ENCODE measurements around the gene AFF4.
"Not testable (repeated sequence)": the region's sequence is repeated elsewhere in the genome, so short reads cannot be mapped to it uniquely, and the experiment has no call there.

Gene AFF4

DNA sequence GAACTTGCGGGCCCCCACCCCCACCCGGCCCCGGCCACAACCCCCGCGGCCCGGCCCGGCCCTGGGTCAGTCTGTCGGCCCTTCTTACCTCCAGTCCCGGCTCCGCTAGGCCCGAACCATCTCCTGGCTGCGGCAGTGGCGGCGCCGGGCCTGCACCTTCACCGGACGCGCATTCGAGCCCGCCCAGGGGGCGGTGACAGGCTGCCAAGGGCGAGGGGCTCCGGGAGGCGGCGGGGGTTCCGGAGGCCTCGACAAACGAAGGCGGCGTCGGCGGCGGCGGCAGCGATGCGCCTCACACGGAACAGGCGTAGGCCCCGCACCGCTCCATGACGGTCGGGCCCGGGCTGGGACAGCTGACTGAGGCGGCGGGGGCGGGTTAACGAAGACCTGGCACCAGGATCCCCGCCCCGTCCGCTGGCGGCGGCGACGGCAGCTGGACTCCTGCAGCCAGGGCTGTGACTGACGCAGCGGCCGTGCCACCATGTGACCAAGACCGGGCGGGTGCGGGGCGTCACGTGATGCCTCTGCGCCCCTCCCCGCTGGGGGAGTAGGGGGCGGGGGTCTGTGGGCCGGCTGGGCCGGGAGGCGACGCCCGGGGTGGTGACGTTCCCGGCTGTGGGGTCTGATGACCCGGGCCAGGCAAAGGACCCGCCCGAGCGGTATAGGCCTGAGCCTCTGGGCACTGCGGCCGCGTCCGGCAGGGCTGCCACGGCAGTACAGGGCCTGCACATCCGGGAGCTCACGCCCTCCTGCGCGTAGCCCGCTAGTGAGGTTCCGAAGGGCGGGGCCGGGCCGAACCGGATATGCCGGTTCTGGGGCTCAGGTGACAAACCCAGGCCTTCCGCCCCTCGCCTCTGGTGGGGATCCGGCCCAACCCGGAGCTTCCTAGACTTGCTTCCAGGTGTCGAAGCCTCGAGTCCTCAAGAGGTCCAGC is at the start of gene AFF4:
TSS of gene AFF4 (minus strand) at position 464 of the 934 bp plus-strand sequence. CDS start 26,445 bp downstream, outside the sequence.
- peak; percentile 78 to 93 (median 83) for DNase-seq

GRCh38 chr5:133008455-133008854 is 45.0 kb upstream of the AFF4 start:
- not testable (repeated sequence) for DNase-seq

GRCh38 chr5:133006653-133007052 is 43.2 kb upstream of the AFF4 start:
- DNase-seq: no peak

- DNase-seq: no peak
These were observed 35.8 kb upstream of the AFF4 start for GRCh38 chr5:132999246-132999645.

- DNase-seq: no peak
These were observed 35.1 kb upstream of the AFF4 start for GRCh38 chr5:132998556-132998955.

DNA sequence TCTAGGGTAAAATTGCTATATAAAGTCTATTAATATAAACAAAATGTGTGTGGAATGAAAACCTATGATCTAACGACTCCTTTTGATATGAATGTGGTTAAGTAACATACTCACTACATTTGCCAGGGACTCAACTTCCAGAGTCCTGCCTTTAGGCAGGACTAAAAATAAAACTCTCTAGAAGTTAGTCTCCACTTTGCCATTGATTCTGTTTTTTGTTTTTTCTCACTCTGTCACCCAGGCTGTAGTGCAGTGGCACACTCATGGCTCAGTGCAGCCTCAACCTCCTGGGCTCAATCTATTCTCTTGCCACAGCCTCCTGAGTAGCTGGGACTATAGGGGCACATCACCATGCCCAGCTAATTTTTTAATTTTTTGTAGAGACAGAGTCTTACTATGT is 32.9 kb upstream of the AFF4 start:
- no peak for DNase-seq

- DNase-seq: no peak
These were observed 24.3 kb upstream of the AFF4 start for GRCh38 chr5:132987531-132988408.

DNA sequence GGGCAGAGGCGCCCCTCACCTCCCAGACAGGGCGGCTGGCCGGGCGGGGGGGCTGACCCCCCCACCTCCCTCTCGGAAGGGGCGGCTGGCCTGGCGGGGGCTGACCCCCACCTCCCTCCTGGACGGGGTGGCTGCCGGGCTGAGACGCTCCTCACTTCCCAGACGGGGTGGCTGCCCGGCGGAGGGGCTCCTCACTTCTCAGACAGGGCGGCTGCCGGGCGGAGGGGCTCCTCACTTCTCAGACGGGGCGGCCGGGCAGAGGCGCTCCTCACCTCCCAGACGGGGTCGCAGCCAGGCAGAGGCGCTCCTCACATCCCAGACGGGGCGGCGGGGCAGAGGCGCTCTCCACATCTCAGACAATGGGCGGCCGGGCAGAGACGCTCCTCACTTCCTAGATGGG is 19.5 kb upstream of the AFF4 start:
- DNase-seq: not testable (repeated sequence)

- no peak for DNase-seq
These were observed 17.9 kb upstream of the AFF4 start for GRCh38 chr5:132981288-132981687.

GRCh38 chr5:132979976-132980375 is 16.5 kb upstream of the AFF4 start:
- no peak for DNase-seq

- no peak for DNase-seq
These were observed 16.0 kb upstream of the AFF4 start for GRCh38 chr5:132979367-132979940.

DNA sequence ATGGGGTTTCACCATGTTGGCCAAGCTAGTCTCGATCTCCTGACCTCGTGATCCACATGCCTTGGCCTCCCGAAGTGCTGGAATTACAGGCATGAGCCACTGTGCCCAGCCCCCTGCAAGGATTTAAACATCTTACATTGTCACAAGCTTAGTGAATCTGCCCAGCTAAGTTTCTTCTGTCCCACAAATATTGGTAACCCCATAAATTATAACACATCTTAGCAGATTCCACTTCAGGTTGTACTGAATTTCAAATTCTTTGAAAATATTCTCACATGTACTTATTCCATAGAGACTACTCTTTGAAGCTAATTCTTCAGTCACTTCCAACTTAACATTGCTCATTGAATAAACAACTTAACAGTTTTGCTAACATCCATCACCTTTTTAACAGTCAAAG is 13.4 kb upstream of the AFF4 start:
- no peak for DNase-seq

DNA sequence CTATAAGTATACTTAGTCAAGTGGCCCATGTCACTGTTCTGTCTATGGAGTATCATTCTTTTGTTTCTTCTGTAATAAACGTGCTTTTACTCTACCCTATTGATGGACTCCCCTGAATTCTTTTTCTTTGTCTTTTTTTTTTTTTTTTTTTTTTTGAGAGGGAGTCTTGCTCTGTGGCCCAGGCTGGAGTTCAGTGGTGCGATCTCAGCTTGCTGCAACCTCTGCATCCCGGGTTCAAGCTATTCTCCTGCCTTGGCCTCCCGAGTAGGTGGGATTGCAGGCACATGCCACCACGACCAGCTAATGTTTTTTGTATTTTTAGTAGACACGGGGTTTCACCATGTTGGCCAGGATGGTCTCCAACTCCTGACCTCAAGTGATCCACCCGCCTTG is 9.0 kb upstream of the AFF4 start:
- DNase-seq: not testable (repeated sequence)

GRCh38 chr5:132971483-132972435 is 8.3 kb upstream of the AFF4 start:
- DNase-seq: no peak

DNA sequence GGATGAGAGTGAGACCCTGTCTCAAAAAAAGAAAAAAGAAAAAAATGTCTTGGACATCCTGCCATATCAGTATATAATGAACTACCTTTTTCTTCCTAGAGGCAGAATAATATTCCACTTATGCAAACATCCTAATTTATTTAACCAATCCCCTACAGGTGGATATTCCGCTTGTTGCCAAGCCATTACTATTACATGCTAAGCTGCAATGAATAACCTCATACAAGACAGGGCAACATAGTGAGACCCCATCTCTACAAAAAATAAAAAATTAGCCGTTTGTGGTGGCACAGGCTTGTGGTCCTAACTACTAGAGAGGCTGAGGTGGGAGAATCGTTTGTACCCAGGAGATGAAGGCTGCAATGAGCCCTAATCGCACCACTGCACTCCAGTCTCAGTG is 1.7 kb upstream of the AFF4 start:
- no peak for DNase-seq

- peak in 4 of 6 experiments; percentile 15 to 49 (median 36) for DNase-seq
These were observed 909 bp downstream of the AFF4 start for GRCh38 chr5:132962429-132963021.

- no peak for DNase-seq
These were observed 1.5 kb downstream of the AFF4 start for GRCh38 chr5:132961887-132962286.

GRCh38 chr5:132961123-132961815 is 2.2 kb downstream of the AFF4 start:
- not testable (repeated sequence) for DNase-seq

GRCh38 chr5:132956166-132956799 is 7.2 kb downstream of the AFF4 start:
- DNase-seq: not testable (repeated sequence)

DNA sequence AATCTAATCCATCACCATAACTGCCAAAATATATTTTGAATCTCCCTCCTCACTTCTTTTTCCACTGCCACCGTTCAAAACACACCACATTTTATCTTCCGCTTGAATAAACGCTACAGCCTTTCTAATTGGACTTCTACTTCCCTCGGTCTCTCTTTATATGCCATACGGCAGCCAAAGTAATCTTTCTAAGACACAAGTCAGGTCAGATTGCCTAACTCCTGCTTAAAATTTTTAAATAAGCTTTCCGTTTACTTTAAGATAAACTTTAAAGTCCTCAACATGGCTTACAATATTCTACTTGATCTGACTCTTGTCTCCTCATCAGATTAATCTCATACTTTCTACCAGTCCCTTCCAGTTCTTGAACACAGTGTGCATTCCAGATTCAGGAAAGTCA is 9.7 kb downstream of the AFF4 start:
- DNase-seq: no peak

Data from stimulated activated naive CD4-positive, alpha-beta T cell (primary cell).